22Rv1 (cell line): ENCODE results near the gene DNPEP.

Source experiments
- ZFX ChIP-seq: fragments of 450-650 bp; IDR thresholded peaks from 2 replicates; pipeline ENCODE4 v1.6.1; 2017; ENCODE audit warnings: antibody characterized with exemption, borderline replicate concordance
- TF ChIP-seq, protein P1 (sequence below): fragments of 450-650 bp; IDR thresholded peaks from 2 replicates; pipeline ENCODE4 v1.5.1; 2017; ENCODE audit warnings: mild to moderate bottlenecking

GRCh38 chr2:219419012-219419324 lies 31.3 kb upstream of the DNPEP start:
- TF ChIP-seq, protein P1, sequence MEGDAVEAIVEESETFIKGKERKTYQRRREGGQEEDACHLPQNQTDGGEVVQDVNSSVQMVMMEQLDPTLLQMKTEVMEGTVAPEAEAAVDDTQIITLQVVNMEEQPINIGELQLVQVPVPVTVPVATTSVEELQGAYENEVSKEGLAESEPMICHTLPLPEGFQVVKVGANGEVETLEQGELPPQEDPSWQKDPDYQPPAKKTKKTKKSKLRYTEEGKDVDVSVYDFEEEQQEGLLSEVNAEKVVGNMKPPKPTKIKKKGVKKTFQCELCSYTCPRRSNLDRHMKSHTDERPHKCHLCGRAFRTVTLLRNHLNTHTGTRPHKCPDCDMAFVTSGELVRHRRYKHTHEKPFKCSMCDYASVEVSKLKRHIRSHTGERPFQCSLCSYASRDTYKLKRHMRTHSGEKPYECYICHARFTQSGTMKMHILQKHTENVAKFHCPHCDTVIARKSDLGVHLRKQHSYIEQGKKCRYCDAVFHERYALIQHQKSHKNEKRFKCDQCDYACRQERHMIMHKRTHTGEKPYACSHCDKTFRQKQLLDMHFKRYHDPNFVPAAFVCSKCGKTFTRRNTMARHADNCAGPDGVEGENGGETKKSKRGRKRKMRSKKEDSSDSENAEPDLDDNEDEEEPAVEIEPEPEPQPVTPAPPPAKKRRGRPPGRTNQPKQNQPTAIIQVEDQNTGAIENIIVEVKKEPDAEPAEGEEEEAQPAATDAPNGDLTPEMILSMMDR: no peak
- TF ChIP-seq ZFX: no peak
